Measurements from ENCODE around the gene SEC14L3. TPM values are rescaled to one million over a fixed set of nuclear protein-coding genes. Genes with fewer than 3 reads are reported as not detected.

Gene SEC14L3
- total and polyA plus RNA-seq, 2 of the 13 experiments (the other 11 are each of a cell fraction or from before 2014, with no cell fraction given): not detected

- TF ChIP-seq GMEB1 (CRISPR knock-in tag; IDR thresholded peaks at IDR 0.05; ENCODE audit: borderline replicate concordance) (no peak), ZNF136 (CRISPR knock-in tag; IDR thresholded peaks at IDR 0.05; ENCODE audit: low read depth) (no peak), ADNP (CRISPR knock-in tag; IDR thresholded peaks at IDR 0.05) (no peak), ZNF7 (CRISPR knock-in tag; IDR thresholded peaks at IDR 0.05) (no peak), ETV6 (CRISPR knock-in tag; conservative IDR thresholded peaks at IDR 0.05) (no peak), MLX (CRISPR knock-in tag; IDR thresholded peaks at IDR 0.05) (no peak), GABPA (IDR thresholded peaks at IDR 0.05; ENCODE audit: low read depth, low read length) (peak; percentile 86), GABPA (CRISPR knock-in tag; IDR thresholded peaks at IDR 0.05; ENCODE audit: low read depth) (peak; percentile 98), MIER3 (CRISPR knock-in tag; IDR thresholded peaks at IDR 0.05; ENCODE audit: borderline replicate concordance) (no peak), GFI1 (CRISPR knock-in tag; IDR thresholded peaks at IDR 0.05; ENCODE audit: borderline replicate concordance) (no peak), YEATS2 (CRISPR knock-in tag; IDR thresholded peaks at IDR 0.05; ENCODE audit: borderline replicate concordance) (no peak), NFYB (CRISPR knock-in tag; IDR thresholded peaks at IDR 0.05) (no peak), NR2F1 (CRISPR knock-in tag; IDR thresholded peaks at IDR 0.05) (no peak), ZFY (CRISPR knock-in tag; IDR thresholded peaks at IDR 0.05) (no peak), PAWR (CRISPR knock-in tag; IDR thresholded peaks at IDR 0.05; ENCODE audit: borderline replicate concordance) (no peak), NFE2L1 (CRISPR knock-in tag; IDR thresholded peaks at IDR 0.05; ENCODE audit: borderline replicate concordance) (no peak), ZC3H13 (CRISPR knock-in tag; IDR thresholded peaks at IDR 0.05) (no peak), KAT8 (CRISPR knock-in tag; IDR thresholded peaks at IDR 0.05) (peak; percentile 54; the same call in 1 of the 2 replicates), TIGD3 (CRISPR knock-in tag; IDR thresholded peaks at IDR 0.05; ENCODE audit: borderline replicate concordance) (no peak), AHR (CRISPR knock-in tag; IDR thresholded peaks at IDR 0.05) (no peak), HES4 (CRISPR knock-in tag; IDR thresholded peaks at IDR 0.05; ENCODE audit: borderline replicate concordance) (no peak), GABPB1 (CRISPR knock-in tag; IDR thresholded peaks at IDR 0.05) (peak; percentile 89), RBM22 (optimal IDR thresholded peaks at IDR 0.05; ENCODE audit: low read length) (no peak), ZBTB33 (CRISPR knock-in tag; IDR thresholded peaks at IDR 0.05) (peak; percentile 92), ARID2 (CRISPR knock-in tag; IDR thresholded peaks at IDR 0.05; ENCODE audit: borderline replicate concordance) (no peak), ELF1 (CRISPR knock-in tag; IDR thresholded peaks at IDR 0.05) (peak; percentile 69), STAG1 (CRISPR knock-in tag; IDR thresholded peaks at IDR 0.05) (no peak), SRY (CRISPR knock-in tag; IDR thresholded peaks at IDR 0.05) (no peak), THAP11 (CRISPR knock-in tag; IDR thresholded peaks at IDR 0.05) (0 out of 2 replicates have a peak, but pooled peaks have one; percentile 43)
These were observed 36.1 kb downstream of the SEC14L3 start (continued) for GRCh38 chr22:30435674-30436126.

All from HepG2 (cell line).